KMS-11 (cell line): ENCODE measurements around the gene PSORS1C1.
"Not testable (repeated sequence)": the region's sequence is repeated elsewhere in the genome, so short reads cannot be mapped to it uniquely, and the experiment has no call there.

Source experiments
- H2AFZ ChIP-seq: fragments of 200-600 bp; sonication (generic); 2 replicates; pipeline ENCODE4 v1.6.1; 2016; ENCODE audit warnings: antibody characterized with exemption, mixed run types, low read depth
- H3K27ac ChIP-seq: fragments of 200-600 bp; sonication (generic); 2 replicates; pipeline ENCODE4 v1.6.1; 2016; ENCODE audit warnings: mild to moderate bottlenecking, mixed run types
- H3K27me3 ChIP-seq: fragments of 200-600 bp; sonication (generic); 2 replicates; pipeline ENCODE4 v1.6.1; 2017; ENCODE audit warnings: mild to moderate bottlenecking, low read depth, mixed run types, moderate library complexity; ENCODE audit not compliant: insufficient read depth
- H3K36me3 ChIP-seq: fragments of 200-600 bp; sonication (generic); 2 replicates; pipeline ENCODE4 v1.6.1; 2017; ENCODE audit warnings: mild to moderate bottlenecking, mixed run types; ENCODE audit not compliant: insufficient read depth
- H3K4me1 ChIP-seq: fragments of 200-600 bp; sonication (generic); 2 replicates; pipeline ENCODE4 v1.6.1; 2016; ENCODE audit warnings: mild to moderate bottlenecking, low read depth, mixed run types; ENCODE audit not compliant: poor library complexity, severe bottlenecking
- H3K4me2 ChIP-seq: fragments of 200-600 bp; sonication (generic); 2 replicates; pipeline ENCODE4 v1.7.0; 2016; ENCODE audit warnings: mild to moderate bottlenecking, mixed run types
- H3K4me3 ChIP-seq: fragments of 200-600 bp; sonication (generic); IDR thresholded peaks from 2 replicates; pipeline ENCODE4 v1.6.1; 2017; ENCODE audit warnings: low read depth, low read length, mixed read lengths; ENCODE audit not compliant: insufficient read depth
- H3K79me2 ChIP-seq: fragments of 200-600 bp; sonication (generic); 2 replicates; pipeline ENCODE4 v1.6.1; 2016; ENCODE audit warnings: low read depth, mixed run types; ENCODE audit not compliant: insufficient read depth
- H3K9ac ChIP-seq: fragments of 200-600 bp; sonication (generic); 2 replicates; pipeline ENCODE4 v1.6.1; 2016; ENCODE audit warnings: mild to moderate bottlenecking, mixed run types
- H4K20me1 ChIP-seq: fragments of 200-600 bp; sonication (generic); 2 replicates; pipeline ENCODE4 v1.6.1; 2016; ENCODE audit warnings: mild to moderate bottlenecking, mixed run types; ENCODE audit not compliant: insufficient read depth
- CTCF ChIP-seq: fragments of 200-600 bp; sonication (generic); conservative IDR thresholded peaks from 2 replicates; pipeline ENCODE4 v1.6.1; 2017; ENCODE audit warnings: low read depth, mild to moderate bottlenecking, antibody characterized with exemption, low read length, moderate library complexity, mixed read lengths

Gene PSORS1C1

DNA sequence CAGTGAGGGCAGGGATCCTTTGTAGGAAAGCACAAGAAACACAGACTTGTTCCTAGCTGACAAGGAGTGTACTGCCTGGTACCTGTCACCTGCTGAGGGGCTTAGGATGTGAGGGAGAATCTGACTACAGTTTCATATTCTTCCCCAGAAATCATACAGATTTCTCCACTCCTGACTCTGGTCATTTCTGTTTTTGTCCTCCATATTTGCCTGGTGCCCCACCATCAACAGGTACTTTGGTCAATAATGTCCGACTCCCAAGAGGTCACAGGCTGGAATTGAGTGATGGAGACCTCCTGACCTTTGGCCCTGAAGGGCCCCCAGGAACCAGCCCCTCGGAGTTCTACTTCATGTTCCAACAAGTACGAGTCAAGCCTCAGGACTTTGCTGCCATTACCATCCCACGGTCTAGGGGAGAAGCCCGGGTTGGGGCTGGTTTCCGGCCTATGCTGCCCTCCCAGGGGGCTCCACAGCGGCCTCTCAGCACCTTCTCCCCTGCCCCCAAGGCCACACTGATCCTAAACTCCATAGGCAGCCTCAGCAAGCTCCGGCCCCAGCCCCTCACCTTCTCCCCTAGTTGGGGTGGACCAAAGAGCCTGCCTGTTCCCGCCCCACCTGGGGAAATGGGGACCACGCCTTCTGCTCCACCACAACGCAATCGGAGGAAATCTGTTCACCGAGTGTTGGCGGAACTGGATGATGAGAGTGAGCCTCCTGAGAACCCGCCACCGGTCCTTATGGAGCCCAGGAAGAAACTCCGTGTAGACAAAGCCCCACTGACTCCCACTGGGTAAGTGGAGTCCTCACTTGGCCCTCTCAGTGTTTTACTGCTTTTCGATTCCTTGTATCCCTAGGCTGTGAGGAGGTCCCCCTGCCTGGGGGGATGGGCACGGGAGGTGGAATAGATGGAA lies 46.9 kb downstream of the PSORS1C1 start:
- Histone ChIP-seq H3K79me2 (peaks cover 4% of the 10 kb centered on the region; the same call in 1 of the 2 replicates), H3K36me3 (no peaks in the 10 kb centered on the region), H3K27me3 (no peaks in the 10 kb centered on the region), H3K4me3 (no peak overlapping the region), H3K9ac (no peak overlapping the region), H3K4me1 (peaks cover 53% of the 10 kb centered on the region), H3K4me2 (no peak overlapping the region), H3K27ac (no peak overlapping the region), H2AFZ (no peak overlapping the region), H4K20me1 (0 out of 2 replicates have a peak, but pooled peaks cover 4% of the 10 kb centered on the region)
- TF ChIP-seq CTCF = no peak

GRCh38 chr6:31162463-31163165 lies 48.0 kb downstream of the PSORS1C1 start:
- Histone ChIP-seq H3K36me3 (no peaks in the 10 kb centered on the region), H3K4me3 (no peak overlapping the region), H3K9ac (no peak overlapping the region), H3K4me1 (peaks cover 45% of the 10 kb centered on the region), H4K20me1 (0 out of 2 replicates have a peak, but pooled peaks cover 4% of the 10 kb centered on the region), H3K4me2 (peak overlapping the region; percentile 10; the same call in 1 of the 2 replicates), H3K27me3 (no peaks in the 10 kb centered on the region), H3K27ac (no peak overlapping the region), H2AFZ (no peak overlapping the region), H3K79me2 (peaks cover 4% of the 10 kb centered on the region; the same call in 1 of the 2 replicates)
- no peak for TF ChIP-seq CTCF

- no peak overlapping the region for H2AFZ ChIP-seq
- peaks cover 45% of the 10 kb centered on the region for H3K4me1 ChIP-seq
- H3K4me2 ChIP-seq = no peak overlapping the region; the same call in 1 of the 2 replicates
- no peak overlapping the region for H3K9ac ChIP-seq
- TF ChIP-seq CTCF = no peak
- no peaks in the 10 kb centered on the region for H3K36me3 ChIP-seq
- peaks cover 4% of the 10 kb centered on the region; the same call in 1 of the 2 replicates for H3K79me2 ChIP-seq
- H3K27me3 ChIP-seq = no peaks in the 10 kb centered on the region
- 0 out of 2 replicates have a peak, but pooled peaks cover 4% of the 10 kb centered on the region for H4K20me1 ChIP-seq
- no peak overlapping the region for H3K4me3 ChIP-seq
- no peak overlapping the region for H3K27ac ChIP-seq
Observed at GRCh38 chr6:31163922-31164321, 49.3 kb downstream of the PSORS1C1 start.

- not testable (repeated sequence) for H3K79me2 ChIP-seq, H3K4me3 ChIP-seq, H3K36me3 ChIP-seq, H2AFZ ChIP-seq, H4K20me1 ChIP-seq, H3K27me3 ChIP-seq, H3K27ac ChIP-seq, H3K9ac ChIP-seq
- peak overlapping the region; percentile 80 for H3K4me2 ChIP-seq
- peaks cover 42% of the 10 kb centered on the region for H3K4me1 ChIP-seq
Observed at GRCh38 chr6:31164475-31165063, 50.0 kb downstream of the PSORS1C1 start.

DNA sequence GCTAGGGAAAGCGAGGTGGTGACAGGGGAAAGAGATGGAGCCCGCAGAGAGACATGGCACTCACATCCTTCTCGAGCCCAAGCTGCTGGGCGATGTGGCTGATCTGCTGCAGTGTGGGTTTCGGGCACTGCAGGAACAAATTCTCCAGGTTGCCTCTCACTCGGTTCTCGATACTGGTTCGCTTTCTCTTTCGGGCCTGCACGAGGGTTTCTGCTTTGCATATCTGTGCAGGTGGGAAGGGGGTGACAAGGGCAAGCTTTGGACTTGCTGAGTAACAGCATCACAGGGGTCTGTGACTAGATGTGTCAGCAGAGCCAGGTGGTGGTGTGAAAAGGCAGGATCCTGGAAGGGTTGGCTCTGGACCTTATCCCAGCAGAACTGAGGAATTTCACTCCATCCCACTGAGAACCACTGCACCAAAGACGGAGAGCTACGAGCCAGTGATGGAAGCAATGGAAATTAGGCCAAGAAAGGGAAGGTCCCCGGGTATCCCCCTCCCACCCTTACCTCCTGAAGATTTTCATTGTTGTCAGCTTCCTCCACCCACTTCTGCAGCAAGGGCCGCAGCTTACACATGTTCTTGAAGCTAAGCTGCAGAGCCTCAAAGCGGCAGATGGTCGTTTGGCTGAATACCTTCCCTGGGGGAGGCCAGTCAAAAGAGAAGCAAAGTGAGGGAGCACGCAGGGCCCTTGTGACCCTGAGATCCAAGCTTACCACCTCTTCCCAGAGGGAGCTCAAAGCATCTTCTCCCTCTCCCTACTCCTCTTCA lies 50.6 kb downstream of the PSORS1C1 start:
- not testable (repeated sequence) for H3K36me3 ChIP-seq, H3K79me2 ChIP-seq, H4K20me1 ChIP-seq, H3K9ac ChIP-seq, H3K27ac ChIP-seq, H2AFZ ChIP-seq, H3K4me3 ChIP-seq, H3K27me3 ChIP-seq
- peak overlapping the region; percentile 80 for H3K4me2 ChIP-seq
- H3K4me1 ChIP-seq = peaks cover 35% of the 10 kb centered on the region
